Omental fat pad (tissue), 4 donors: ENCODE measurements around the gene ZFP64. TPM values are rescaled to one million over a fixed set of nuclear protein-coding genes. Genes with fewer than 3 reads are reported as not detected.

Experiments
- ATAC-seq: fragments of 150-250 bp; one replicate; pipeline ENCODE4 v1.9.1; 2016; ENCODE audit warnings: mild to moderate bottlenecking, moderate library complexity; ENCODE audit not compliant: low FRiP score
- DNase-seq: peaks from one replicate; pipeline ENCODE4 v3.0.0-alpha.2; 2019; ENCODE audit warnings: low spot score
- CTCF ChIP-seq, 3 donors: fragments of 450-650 bp; IDR thresholded peaks; one replicate each; pipeline ENCODE4 v1.5.1; 2016 to 2017; ENCODE audit warnings: antibody characterized with exemption in 3 of 3, mild to moderate bottlenecking in 3 of 3, moderate library complexity in 2 of 3
- total RNA-seq, 4 donors: library from RNA; depleted of rRNA; stranded (reverse); fragments of >200 nt; gene quantifications; one replicate each; pipeline ENCODE4 v1.1.0, GENCODE V29; 2016

The ZFP64 gene
- total RNA-seq, 4 donors from 2014 or later, result 7.1 to 9.3 (median 9.3) TPM

DNA sequence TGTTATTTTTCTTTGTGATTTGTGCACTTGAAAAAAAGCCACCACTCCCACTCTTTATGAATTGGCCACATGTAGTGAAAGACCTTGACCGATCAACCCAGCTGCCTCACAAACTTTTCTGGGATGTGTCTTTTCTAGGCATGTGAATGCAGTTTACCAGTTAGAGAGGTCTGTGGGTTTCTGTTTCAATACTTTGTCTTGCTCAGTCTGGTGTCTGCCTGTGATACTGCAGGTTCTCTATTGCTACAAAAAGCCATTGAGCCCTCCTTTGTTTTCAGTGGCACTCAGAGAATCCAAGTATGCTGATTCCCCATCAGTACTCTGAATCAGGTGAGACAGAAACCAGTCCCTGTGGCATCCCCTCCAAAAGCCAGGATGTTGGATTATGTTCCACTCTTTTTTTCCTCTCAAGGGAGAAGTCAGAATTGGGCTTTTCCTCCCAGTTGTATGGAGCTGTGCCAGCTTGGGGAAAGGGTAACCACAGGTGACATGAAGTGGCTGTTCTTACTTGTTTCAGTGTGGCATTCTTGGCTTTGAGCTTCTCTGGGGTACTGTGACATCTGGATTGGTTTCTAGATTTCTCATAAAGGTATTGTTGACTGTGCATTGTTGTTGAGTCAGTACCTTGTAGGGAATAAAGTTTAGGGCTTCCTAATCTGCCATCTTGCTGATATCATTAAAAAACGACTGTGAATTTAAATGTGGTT, 26.3 kb upstream of the ZFP64 start:
- DNase-seq (no peak), ATAC-seq (no peak)
- TF ChIP-seq CTCF (IDR thresholded peaks at IDR 0.05), result no peak

DNA sequence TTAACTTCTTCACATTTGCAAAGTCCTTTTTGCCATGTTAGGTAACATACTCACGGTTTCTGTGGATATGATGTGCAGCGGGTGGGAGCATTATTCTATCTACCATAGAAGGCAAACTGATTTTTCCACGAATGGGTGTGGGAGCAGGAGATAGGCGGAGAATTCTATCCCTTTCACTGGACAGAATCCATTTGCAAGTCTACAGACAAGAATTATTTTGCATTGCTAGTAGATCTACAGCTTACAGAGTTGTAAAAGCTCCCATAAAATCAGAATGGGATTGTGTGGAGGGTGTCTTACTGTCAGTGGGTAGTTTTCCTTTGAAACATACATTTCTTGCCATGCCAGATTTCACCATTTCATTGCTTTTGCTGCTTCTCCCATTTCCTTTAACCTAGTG, 22.4 kb upstream of the ZFP64 start:
- no peak for ATAC-seq
- TF ChIP-seq CTCF (IDR thresholded peaks at IDR 0.05), result no peak
- no peak for DNase-seq

DNA sequence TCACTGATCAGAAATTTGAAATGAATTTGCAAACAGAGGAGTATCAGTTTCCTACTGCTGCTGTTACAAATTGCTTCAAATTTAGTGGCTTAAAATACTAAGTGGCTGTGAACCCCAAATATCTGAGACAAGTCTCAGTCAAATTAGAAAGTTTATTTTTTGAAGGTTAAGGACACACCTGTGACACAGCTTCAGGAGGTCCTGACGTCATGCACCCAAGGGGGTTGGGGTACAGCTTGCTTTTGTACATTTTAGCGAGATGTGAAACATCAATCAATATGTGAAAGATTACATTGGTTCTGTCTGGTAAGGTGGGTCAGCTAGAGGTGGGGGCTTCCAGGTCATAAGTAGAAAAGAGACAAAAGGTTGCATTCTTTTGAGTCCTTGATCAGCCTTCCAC, 21.4 kb upstream of the ZFP64 start:
- DNase-seq (no peak), ATAC-seq (no peak)
- TF ChIP-seq CTCF (IDR thresholded peaks at IDR 0.05), result no peak

DNA sequence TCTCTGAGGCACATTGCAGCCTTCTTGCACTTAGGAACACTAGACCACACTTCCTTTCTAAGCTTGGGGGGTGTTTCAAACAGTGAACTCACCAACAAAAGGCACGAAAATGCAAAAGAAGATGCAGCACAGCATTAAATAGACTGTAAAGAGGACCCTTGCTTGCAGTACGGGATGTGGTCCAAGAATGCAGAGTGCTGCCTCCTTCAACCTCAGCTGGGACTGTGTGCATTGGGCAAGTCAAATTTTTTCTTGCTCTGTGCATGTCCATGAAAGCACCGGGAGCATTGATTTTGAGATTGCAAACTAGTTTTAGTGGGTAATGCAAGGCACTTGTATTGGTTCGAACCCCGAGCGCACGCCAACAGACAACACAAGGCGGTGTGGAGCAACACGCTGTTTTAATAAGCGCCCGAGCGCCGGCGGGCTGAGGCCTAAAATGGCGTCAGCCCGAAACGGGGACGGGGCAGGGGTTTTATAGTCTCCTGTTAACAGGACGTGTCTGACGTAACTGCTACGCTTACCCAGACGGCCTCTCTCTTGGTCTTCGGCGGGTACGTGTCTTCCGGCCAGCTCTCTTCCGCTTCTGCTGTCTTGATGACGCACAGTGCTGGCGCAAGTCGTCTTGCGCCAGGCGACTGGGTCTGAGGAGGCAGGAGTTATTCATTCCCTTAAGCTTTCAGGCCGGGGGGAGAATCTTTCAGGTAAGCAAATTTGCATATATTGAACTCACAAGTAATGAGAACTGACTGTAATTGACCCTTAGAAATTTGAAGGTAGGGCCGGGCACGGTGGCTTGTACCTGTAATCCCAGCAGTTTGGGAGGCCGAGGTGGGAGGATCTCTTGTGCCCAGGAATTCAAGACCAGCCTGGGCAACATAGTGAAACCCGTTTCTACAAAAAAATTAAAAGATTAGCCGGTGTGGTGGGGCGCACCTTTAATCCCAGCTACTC, 18.7 kb upstream of the ZFP64 start:
- no peak for TF ChIP-seq CTCF (IDR thresholded peaks at IDR 0.05)
- ATAC-seq, result no peak
- no peak for DNase-seq

DNA sequence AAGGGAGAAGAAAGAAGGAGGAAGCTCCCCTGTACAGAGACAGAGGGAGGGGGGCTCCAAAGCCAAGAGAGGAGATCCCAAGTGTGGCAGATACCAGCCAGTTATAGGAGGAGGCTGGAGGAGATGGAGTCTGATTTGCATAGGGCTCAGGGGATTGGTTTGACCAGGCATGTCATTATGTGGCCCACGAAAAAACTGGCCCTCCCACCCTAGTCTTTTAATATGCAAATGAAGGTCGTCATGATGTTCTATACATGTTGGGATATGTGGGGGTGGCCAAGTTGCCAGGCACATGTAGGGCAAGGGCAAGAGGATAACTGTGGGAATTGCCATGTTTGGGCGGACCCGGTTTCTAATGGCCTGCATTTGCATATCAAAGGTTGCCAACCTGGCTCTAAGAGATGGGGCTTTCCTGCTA, 17.6 kb upstream of the ZFP64 start:
- no peak for DNase-seq
- no peak for ATAC-seq
- no peak for TF ChIP-seq CTCF (IDR thresholded peaks at IDR 0.05)

DNA sequence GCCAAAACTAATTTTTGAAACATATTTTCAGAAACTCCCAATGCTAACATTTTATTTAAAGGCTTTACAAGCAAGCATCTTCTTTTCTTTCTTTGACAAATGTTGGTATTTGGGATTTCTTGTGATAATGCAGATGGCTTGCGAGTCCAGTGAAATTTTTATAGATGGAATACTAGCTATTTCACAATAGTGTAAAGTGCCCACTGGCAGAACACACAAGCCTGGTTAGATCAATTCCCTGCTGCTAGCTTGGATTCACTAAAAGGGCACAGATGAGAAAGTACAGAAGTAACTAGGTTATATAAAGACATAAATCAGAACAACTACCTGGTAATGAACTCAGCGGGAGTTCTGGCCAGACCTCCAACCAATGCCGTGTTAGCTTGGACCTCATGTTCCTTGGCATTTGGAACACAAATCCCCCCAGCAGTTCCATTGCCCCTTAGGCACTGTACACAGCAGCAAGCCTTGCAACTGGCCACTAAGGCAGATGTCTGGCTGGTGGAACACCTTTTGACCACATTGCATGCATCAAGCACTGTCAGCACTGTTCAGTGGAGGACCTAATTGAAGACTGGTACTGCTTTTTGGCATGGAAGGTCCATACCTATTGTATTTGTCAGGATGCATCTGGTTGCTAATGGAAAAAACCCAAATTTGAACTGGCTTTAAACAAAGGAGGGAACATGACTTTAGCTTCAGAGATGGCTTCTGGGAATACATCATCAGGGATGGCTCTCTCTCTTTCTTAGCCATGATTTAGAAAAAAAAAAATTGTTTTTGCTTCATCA, 15.6 kb upstream of the ZFP64 start:
- ATAC-seq (no peak), DNase-seq (no peak)
- TF ChIP-seq CTCF (IDR thresholded peaks at IDR 0.05), result no peak
